Testis (tissue), 3 donors: ENCODE data around the gene PDGFC. TPM values are rescaled to one million over a fixed set of nuclear protein-coding genes. Genes with fewer than 3 reads are reported as not detected.
A peak's percentile ranks its signal among the peaks of the same experiment; 100 is the strongest.

Experiments used
- DNase-seq: peaks from one replicate; pipeline ENCODE4 v3.0.0-alpha.2; 2019
- H3K27ac ChIP-seq, 2 donors: fragments of 200-600 bp; sonication (generic); one replicate each; pipeline ENCODE4 v1.5.1; 2019
- H3K27me3 ChIP-seq: fragments of 200-600 bp; sonication (generic); one replicate; pipeline ENCODE4 v1.5.1; 2019
- H3K36me3 ChIP-seq: fragments of 200-600 bp; sonication (generic); one replicate; pipeline ENCODE4 v1.5.1; 2017; ENCODE audit warnings: low read depth; ENCODE audit errors: missing control alignments
- H3K4me1 ChIP-seq: fragments of 200-600 bp; sonication (generic); one replicate; pipeline ENCODE4 v1.5.1; 2019
- H3K4me3 ChIP-seq, 2 donors: fragments of 200-600 bp; sonication (generic); one replicate each; pipeline ENCODE4 v1.5.1; 2017 to 2019
- H3K9me3 ChIP-seq: fragments of 200-600 bp; sonication (generic); one replicate; pipeline ENCODE4 v1.5.1; 2017
- POLR2A ChIP-seq: fragments of 450-650 bp; IDR thresholded peaks from one replicate; pipeline ENCODE4 v1.6.1; 2017; ENCODE audit warnings: antibody characterized with exemption, mild to moderate bottlenecking, moderate library complexity
- WGBS, 2 donors: methylation state at CpG; one replicate each; pipeline ENCODE4 v1.1.5; 2018; 5-methylcytosine and 5-hydroxymethylcytosine counted together
- intact Hi-C: fragments of 100-400 bp; cut with DNase I; formaldehyde crosslinking; loops from one replicate; pipeline ENCODE4 v1.15.1; 2023; ENCODE audit warnings: low total_unique reads
- polyA plus RNA-seq: library from polyadenylated mRNA; stranded (reverse); fragments of 350-450 nt; fragmentation: Illumina TruSeq; extraction: RNeasy Lipid Tissue Mini Kit (QIAGEN cat#74804); gene quantifications from one replicate; pipeline ENCODE4 v1.2.3, GENCODE V29; 2014; ENCODE audit warnings: low read depth, low replicate concordance; ENCODE audit not compliant: insufficient read depth
- total RNA-seq, 2 donors: library from RNA; depleted of rRNA; stranded (reverse); fragments of >200 nt; gene quantifications; one replicate each; pipeline ENCODE4 v1.2.3, GENCODE V29; 2016
- TF ChIP-seq, protein P1 (sequence below), 3 experiments: fragments of 450-650 bp in 2 of 3; fragments of 200-600 bp in 1 of 3; sonication (generic) in 1 of 3; IDR thresholded peaks; one replicate each; pipeline ENCODE4 v1.5.1; 2016 to 2019; ENCODE audit warnings: antibody characterized with exemption in 3 of 3, mild to moderate bottlenecking in 2 of 3, moderate library complexity in 1 of 3

Gene PDGFC
- total and polyA plus RNA-seq, 3 donors from 2014 or later = 7.8 to 13.8 (median 9.4) TPM

DNA sequence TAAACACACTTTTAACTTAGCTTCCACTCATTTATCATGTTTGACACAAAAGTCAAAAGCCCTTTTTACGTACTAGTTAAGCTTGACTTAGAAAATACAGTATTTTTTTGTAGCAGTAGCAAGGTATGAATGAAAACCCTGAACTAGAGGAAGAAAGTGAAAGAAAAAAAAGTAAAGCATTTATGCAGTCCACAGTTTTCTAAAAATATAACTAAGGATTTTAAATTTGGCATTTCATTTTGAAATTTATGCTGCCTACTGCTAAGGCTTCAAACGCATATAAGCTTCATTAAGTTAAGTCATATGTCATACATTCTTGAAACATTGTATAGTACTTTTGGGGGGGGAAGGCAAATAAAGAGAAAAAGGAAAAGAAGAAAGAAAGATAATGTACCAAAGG is 201.5 kb downstream of the PDGFC start:
- H3K27me3 ChIP-seq = no peaks in the 10 kb centered on the region
- H3K27ac ChIP-seq = peak overlapping the region in 1 of 2 donors; percentile 18
- no peak overlapping the region for H3K4me3 ChIP-seq
- 50 to 58% methylated on average over 2 of the region's 2 CpGs for WGBS, 2 donors
- H3K4me1 ChIP-seq = peaks cover 5% of the 10 kb centered on the region
- TF ChIP-seq POLR2A = no peak
- H3K36me3 ChIP-seq = no peaks in the 10 kb centered on the region
- intact Hi-C loops = no loop called here
- no peaks in the 10 kb centered on the region for H3K9me3 ChIP-seq
- DNase-seq = no peak

DNA sequence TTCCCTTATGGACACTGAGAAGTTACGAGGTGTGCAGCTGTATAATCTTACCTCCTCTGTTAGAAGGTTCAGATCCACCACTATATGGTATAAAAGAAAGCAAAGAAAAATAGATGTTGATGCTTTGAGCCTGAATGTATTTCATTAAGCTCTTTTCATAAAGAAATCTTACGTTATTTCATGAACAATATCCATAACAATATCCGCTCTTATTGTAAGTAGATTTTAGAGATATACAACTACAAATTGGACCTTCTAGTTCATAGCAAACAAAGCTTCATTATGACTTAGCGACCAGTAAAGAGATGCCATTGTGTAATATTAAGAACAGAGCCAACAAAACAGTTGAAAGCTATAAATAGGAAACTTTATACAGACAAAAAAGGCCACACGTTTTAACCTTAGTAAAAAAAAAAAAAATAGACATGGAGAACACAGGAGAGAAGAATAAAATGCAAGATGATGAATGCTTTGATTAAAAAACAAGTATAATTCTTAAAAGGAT is 203.6 kb downstream of the PDGFC start:
- H3K36me3 ChIP-seq = no peaks in the 10 kb centered on the region
- whole genome bisulfite sequencing, 2 donors = 84 to 87% methylated on average over 5 of the region's 5 CpGs
- TF ChIP-seq, protein P1, sequence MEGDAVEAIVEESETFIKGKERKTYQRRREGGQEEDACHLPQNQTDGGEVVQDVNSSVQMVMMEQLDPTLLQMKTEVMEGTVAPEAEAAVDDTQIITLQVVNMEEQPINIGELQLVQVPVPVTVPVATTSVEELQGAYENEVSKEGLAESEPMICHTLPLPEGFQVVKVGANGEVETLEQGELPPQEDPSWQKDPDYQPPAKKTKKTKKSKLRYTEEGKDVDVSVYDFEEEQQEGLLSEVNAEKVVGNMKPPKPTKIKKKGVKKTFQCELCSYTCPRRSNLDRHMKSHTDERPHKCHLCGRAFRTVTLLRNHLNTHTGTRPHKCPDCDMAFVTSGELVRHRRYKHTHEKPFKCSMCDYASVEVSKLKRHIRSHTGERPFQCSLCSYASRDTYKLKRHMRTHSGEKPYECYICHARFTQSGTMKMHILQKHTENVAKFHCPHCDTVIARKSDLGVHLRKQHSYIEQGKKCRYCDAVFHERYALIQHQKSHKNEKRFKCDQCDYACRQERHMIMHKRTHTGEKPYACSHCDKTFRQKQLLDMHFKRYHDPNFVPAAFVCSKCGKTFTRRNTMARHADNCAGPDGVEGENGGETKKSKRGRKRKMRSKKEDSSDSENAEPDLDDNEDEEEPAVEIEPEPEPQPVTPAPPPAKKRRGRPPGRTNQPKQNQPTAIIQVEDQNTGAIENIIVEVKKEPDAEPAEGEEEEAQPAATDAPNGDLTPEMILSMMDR (IDR thresholded peaks at IDR 0.05) = no peak
- no peak for TF ChIP-seq POLR2A
- no peaks in the 10 kb centered on the region for H3K27me3 ChIP-seq
- DNase-seq = no peak
- intact Hi-C loops = no loop called here
- no peak overlapping the region for H3K4me3 ChIP-seq
- no peak overlapping the region for H3K27ac ChIP-seq
- H3K4me1 ChIP-seq = peaks cover 12% of the 10 kb centered on the region
- H3K9me3 ChIP-seq = no peaks in the 10 kb centered on the region

DNA sequence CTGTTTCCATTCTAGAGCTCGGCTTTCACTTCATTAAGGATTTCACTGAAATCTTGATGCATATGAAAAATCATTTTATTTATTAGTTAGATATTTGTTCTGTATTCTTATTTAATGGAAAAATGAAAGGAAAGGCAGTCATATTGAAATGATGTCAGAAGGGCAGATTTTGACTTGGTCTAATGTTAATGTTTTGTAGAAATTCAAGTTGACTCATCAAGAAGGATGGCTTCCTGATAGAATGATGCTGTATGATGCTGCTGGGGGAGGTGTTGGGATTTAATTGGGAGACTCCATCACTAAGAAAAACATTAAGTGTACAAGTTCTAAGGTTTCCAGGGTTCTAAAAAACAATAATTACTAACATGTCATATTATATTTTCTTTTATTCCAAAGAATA is 204.8 kb downstream of the PDGFC start:
- no peaks in the 10 kb centered on the region for H3K27me3 ChIP-seq
- H3K36me3 ChIP-seq = no peaks in the 10 kb centered on the region
- intact Hi-C loops = no loop called here
- WGBS, 2 donors = 90 to 100% methylated on average over 1 of the region's 1 CpG
- TF ChIP-seq POLR2A = no peak
- TF ChIP-seq, protein P1 (IDR thresholded peaks at IDR 0.05) = no peak
- H3K9me3 ChIP-seq = no peaks in the 10 kb centered on the region
- DNase-seq = no peak
- no peak overlapping the region for H3K4me3 ChIP-seq
- H3K27ac ChIP-seq = no peak overlapping the region
- peaks cover 12% of the 10 kb centered on the region for H3K4me1 ChIP-seq

DNA sequence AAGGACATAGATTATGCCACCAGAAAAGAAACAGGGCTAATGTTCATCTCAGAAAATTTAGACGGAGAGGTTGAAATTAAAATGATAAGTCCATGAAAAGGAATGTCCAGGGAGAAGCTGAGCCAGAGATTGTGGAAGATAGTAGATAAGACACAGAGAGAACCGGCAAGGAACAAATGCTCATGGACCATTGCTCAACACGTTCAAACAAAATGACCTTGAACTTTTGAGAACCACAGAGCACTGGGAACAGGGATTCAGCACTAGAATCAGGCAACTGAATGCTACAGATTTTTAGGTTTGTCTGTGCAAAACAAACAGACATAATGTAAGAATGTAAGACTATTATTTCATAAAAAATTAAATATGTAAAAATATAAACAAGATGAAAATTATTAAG is 206.3 kb downstream of the PDGFC start:
- peaks cover 7% of the 10 kb centered on the region for H3K4me1 ChIP-seq
- no peaks in the 10 kb centered on the region for H3K27me3 ChIP-seq
- intact Hi-C loops = no loop called here
- no peaks in the 10 kb centered on the region for H3K36me3 ChIP-seq
- TF ChIP-seq, protein P1 (IDR thresholded peaks at IDR 0.05) = no peak
- no peak for TF ChIP-seq POLR2A
- H3K27ac ChIP-seq = peak overlapping the region in 1 of 2 donors; percentile 33
- H3K4me3 ChIP-seq = no peak overlapping the region
- DNase-seq = no peak
- H3K9me3 ChIP-seq = no peaks in the 10 kb centered on the region
- WGBS, 2 donors = 34 to 45% methylated on average over 3 of the region's 3 CpGs

DNA sequence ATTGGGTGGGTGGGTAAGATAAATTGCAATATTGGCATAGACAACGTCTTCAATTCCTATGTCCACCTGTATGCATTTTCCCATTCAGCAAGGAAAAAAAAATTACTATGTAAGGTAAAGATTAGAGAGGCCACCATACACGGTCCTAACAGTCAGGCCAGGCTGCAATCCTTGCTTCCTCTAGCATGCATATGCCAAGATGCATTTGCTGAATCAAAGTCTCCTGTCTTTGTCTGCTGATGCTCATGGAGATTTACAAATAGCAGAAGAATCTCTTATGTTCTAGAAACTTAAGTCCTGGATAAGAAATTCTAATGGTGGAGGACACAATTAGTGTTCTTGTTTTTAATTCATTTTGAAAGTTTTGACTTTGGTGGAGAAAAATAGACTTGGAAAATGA is 206.8 kb downstream of the PDGFC start:
- Histone ChIP-seq H3K9me3 (no peaks in the 10 kb centered on the region), H3K27ac (peak overlapping the region in 1 of 2 donors; percentile 33), H3K4me3 (no peak overlapping the region), H3K27me3 (no peaks in the 10 kb centered on the region), H3K36me3 (no peaks in the 10 kb centered on the region), H3K4me1 (peaks cover 7% of the 10 kb centered on the region)
- DNase-seq = no peak
- 50 to 79% methylated on average over 2 of the region's 2 CpGs for WGBS, 2 donors
- intact Hi-C loops = no loop called here
- no peak for TF ChIP-seq POLR2A
- TF ChIP-seq, protein P1 (IDR thresholded peaks at IDR 0.05) = no peak
